ENCODE results near the gene PHF21A.

DNA sequence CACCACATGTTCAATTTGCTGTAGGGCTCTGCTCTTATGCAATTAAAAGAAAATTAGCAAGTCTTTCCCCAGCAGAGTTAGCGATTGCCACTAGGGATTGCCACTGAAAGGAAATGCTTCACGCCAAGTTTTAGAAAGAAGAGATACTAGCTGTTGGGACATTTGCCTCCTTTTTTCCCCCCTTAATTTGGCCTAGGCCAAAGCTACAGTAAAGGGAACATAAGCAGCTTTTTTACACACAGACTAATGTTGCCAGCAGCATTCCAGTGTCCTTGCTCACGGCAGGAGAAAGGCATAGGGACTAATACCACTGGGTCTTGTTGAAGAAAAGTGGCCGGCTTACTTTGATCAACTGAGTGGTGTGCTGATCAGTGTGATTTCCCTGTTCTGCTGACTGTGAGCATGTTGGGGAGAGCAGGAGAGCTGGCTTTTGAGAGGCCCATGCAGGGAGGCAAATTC, 71.2 kb downstream of the PHF21A start:
- no peak for TF ChIP-seq FOXK2 (IDR thresholded peaks at IDR 0.05)
- no peak for TF ChIP-seq SUZ12 (IDR thresholded peaks at IDR 0.05)
- no peak for TF ChIP-seq FOXA1 (IDR thresholded peaks at IDR 0.05)
- TF ChIP-seq TARDBP (IDR thresholded peaks at IDR 0.05), result no peak
- TF ChIP-seq BHLHE40 (IDR thresholded peaks at IDR 0.05; ENCODE audit: borderline replicate concordance), result no peak
- no peak for TF ChIP-seq ARNT (IDR thresholded peaks at IDR 0.05)
